Stimulated activated CD4-positive, alpha-beta T cell treated with anti-CD3 and anti-CD28 coated beads, TNF-alpha, amount 100 ng/mL, for 4 hours (primary cell): ENCODE data around the gene OR10H1.
"Not testable (repeated sequence)": the region's sequence is repeated elsewhere in the genome, so short reads cannot be mapped to it uniquely, and the experiment has no call there.

Source experiments
- DNase-seq, 3 experiments: peaks; one replicate each; pipeline ENCODE4 v3.0.0-alpha.2; 2020; ENCODE audit warnings: low read depth in 3 of 3

OR10H1 gene

GRCh38 chr19:15828611-15829305 is 13.3 kb upstream of the OR10H1 start:
- DNase-seq, result not testable (repeated sequence)

- DNase-seq, result no peak
Observed at GRCh38 chr19:15828121-15828610, 12.7 kb upstream of the OR10H1 start.

GRCh38 chr19:15825753-15826152 is 10.3 kb upstream of the OR10H1 start:
- DNase-seq, result no peak

- DNase-seq, result no peak
Observed at GRCh38 chr19:15820646-15821045, 5.2 kb upstream of the OR10H1 start.

GRCh38 chr19:15813916-15814315 is 1.5 kb downstream of the OR10H1 start:
- no peak for DNase-seq

- DNase-seq, result peak in 1 of 3 experiments; percentile 24
Observed at GRCh38 chr19:15812060-15812722, 3.3 kb downstream of the OR10H1 start.

- no peak for DNase-seq
Observed at GRCh38 chr19:15811476-15811875, 4.0 kb downstream of the OR10H1 start.

GRCh38 chr19:15810335-15810734 is 5.1 kb downstream of the OR10H1 start:
- DNase-seq, result no peak

GRCh38 chr19:15794279-15794678 is 21.2 kb downstream of the OR10H1 start:
- DNase-seq, result not testable (repeated sequence)

GRCh38 chr19:15790096-15790495 is 25.4 kb downstream of the OR10H1 start:
- DNase-seq, result no peak

GRCh38 chr19:15788594-15789270 is 26.7 kb downstream of the OR10H1 start:
- no peak for DNase-seq

GRCh38 chr19:15787611-15788155 is 27.8 kb downstream of the OR10H1 start, which contains the start of gene OR10H5:
OR10H5 (plus strand) TSS chr19:15787661; CDS start chr19:15794049, 6,388 bp downstream.
- no peak for DNase-seq

- not testable (repeated sequence) for DNase-seq
Observed at GRCh38 chr19:15782896-15783295, 32.6 kb downstream of the OR10H1 start.

- DNase-seq, result no peak
Observed at GRCh38 chr19:15782211-15782610, 33.3 kb downstream of the OR10H1 start.

- no peak for DNase-seq
Observed at GRCh38 chr19:15781661-15782060, 33.8 kb downstream of the OR10H1 start.

GRCh38 chr19:15780610-15781418 is 34.6 kb downstream of the OR10H1 start:
- no peak for DNase-seq

- DNase-seq, result no peak
Observed at GRCh38 chr19:15779756-15780476, 35.5 kb downstream of the OR10H1 start.

GRCh38 chr19:15776991-15777970 is 38.2 kb downstream of the OR10H1 start:
- no peak for DNase-seq

GRCh38 chr19:15776264-15776663 is 39.2 kb downstream of the OR10H1 start:
- no peak for DNase-seq
